Measurements from ENCODE around the gene POLR3E. TPM values are rescaled to one million over a fixed set of nuclear protein-coding genes. Genes with fewer than 3 reads are reported as not detected.

POLR3E gene
- total RNA-seq, 4 donors from 2014 or later: 21.5 to 57.2 (median 37.7) TPM

DNA sequence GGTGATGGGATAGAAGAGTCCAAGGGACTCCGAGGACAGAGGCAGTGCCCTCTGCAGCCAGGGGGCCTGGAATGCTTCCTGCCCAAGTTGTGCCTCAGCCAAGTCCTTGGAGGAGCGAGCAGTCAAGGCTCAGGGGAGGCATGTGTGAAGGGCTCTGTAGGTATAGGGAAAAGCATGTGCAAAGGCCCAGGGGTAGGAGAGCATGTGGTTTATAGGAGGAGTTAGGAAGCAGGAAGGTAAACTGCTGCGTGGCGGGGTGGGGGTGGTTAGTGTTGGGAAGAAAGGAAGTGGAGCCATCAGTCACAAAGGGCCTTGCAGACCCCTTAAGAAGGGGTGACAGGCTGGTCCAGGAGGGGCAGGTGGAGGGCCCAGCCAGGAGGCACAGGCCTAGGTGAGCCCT, 7.2 kb downstream of the POLR3E start:
- no peak overlapping the region for H3K4me3 ChIP-seq
- no peak overlapping the region for H3K27ac ChIP-seq
- intact Hi-C loops (cut with DNase I): no loop called here
- H3K27me3 ChIP-seq: no peaks in the 10 kb centered on the region
- no peak for DNase-seq
- H3K36me3 ChIP-seq: peaks cover 11 to 73% (median 24%) of the 10 kb centered on the region in 3 donors
- WGBS, 2 donors: 95 to 99% methylated on average over 4 of the region's 4 CpGs
- peaks cover 9 to 33% (median 13%) of the 10 kb centered on the region in 3 donors for H3K4me1 ChIP-seq
- no peaks in the 10 kb centered on the region for H3K9me3 ChIP-seq
- TF ChIP-seq POLR2A (IDR thresholded peaks at IDR 0.05) (no peak), CTCF (IDR thresholded peaks at IDR 0.05) (no peak)

DNA sequence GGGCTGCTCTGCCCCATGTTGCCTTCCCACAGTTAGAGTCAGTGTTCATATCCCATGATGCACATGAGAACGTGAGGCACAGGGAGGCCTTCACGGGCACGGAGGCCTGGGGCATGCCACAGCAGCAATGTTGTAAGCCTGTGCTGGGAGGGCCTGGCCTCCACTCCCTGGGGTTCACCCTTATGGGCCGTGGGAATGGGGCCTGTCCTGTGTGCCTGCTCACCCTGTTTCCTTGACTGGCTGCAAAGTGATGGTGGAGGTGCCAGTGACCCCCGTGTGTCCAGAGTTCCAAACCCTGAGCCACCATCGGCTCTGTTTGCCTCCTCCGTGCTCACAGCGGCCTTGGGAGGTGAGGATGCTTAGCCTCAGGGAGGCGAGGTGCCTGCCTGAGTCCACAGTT, 9.6 kb downstream of the POLR3E start:
- intact Hi-C loops (cut with DNase I): no loop called here
- no peak for TF ChIP-seq CTCF (IDR thresholded peaks at IDR 0.05)
- TF ChIP-seq POLR2A (IDR thresholded peaks at IDR 0.05): no peak
- WGBS, 2 donors: 96% methylated on average over 4 of the region's 9 CpGs; no CpG with 5 or more reads in 1 of the 2 donors

DNA sequence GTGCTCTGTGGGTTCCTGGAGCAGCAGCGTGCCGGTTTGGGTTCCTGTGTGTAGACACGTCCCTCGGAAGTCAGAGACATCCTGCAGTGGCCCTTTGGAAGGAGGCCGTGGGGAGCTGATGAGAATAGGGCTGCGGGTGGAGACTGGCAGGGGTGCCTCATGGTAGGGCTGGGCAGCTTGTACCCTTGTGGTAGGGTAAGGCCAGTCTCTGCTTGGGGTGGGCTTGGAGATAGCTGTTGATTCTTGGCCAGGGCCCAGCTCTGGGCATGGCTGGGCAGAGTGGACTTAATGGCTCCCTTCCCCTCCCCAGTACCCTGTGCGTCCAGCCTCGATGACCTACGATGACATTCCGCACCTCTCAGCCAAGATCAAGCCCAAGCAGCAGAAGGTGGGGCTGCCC, 10.6 kb downstream of the POLR3E start:
- H3K27ac ChIP-seq: no peak overlapping the region
- intact Hi-C loops (cut with DNase I): no loop called here
- H3K36me3 ChIP-seq: peaks cover 18 to 100% (median 26%) of the 10 kb centered on the region in 3 donors
- no peak overlapping the region for H3K4me3 ChIP-seq
- H3K9me3 ChIP-seq: no peaks in the 10 kb centered on the region
- peaks cover 0 to 7% (median 0%) of the 10 kb centered on the region in 3 donors for H3K4me1 ChIP-seq
- no peaks in the 10 kb centered on the region for H3K27me3 ChIP-seq
- no CpG with 5 or more reads among the region's 10 CpGs for WGBS, 2 donors
- no peak for TF ChIP-seq POLR2A (IDR thresholded peaks at IDR 0.05)
- TF ChIP-seq CTCF (IDR thresholded peaks at IDR 0.05): no peak
- no peak for DNase-seq

More for the DNA sequence above, 9.6 kb downstream of the POLR3E start:
- Histone ChIP-seq H3K4me3 (no peak overlapping the region), H3K36me3 (peaks cover 18 to 97% (median 28%) of the 10 kb centered on the region in 3 donors), H3K27me3 (no peaks in the 10 kb centered on the region), H3K9me3 (no peaks in the 10 kb centered on the region), H3K4me1 (peaks cover 0 to 10% (median 6%) of the 10 kb centered on the region in 3 donors), H3K27ac (no peak overlapping the region)
- no peak for DNase-seq

- Histone ChIP-seq H3K36me3 (peaks cover 23 to 100% (median 30%) of the 10 kb centered on the region in 3 donors), H3K4me3 (no peak overlapping the region), H3K27ac (no peak overlapping the region), H3K4me1 (peaks cover 0 to 19% (median 5%) of the 10 kb centered on the region in 3 donors), H3K27me3 (no peaks in the 10 kb centered on the region), H3K9me3 (no peaks in the 10 kb centered on the region)
- intact Hi-C loops (cut with DNase I): no loop called here
- 92 to 94% methylated on average over 13 to 21 of the region's 24 CpGs for WGBS, 2 donors
- no peak for TF ChIP-seq POLR2A (IDR thresholded peaks at IDR 0.05)
- no peak for TF ChIP-seq CTCF (IDR thresholded peaks at IDR 0.05)
- no peak for DNase-seq
These were observed 11.8 kb downstream of the POLR3E start for GRCh38 chr16:22308824-22309520.

GRCh38 chr16:22311520-22311919, 14.3 kb downstream of the POLR3E start:
- WGBS, 2 donors: 100% methylated on average over 4 of the region's 4 CpGs
- no peak overlapping the region for H3K27ac ChIP-seq
- TF ChIP-seq POLR2A (IDR thresholded peaks at IDR 0.05): no peak
- TF ChIP-seq CTCF (IDR thresholded peaks at IDR 0.05): no peak
- H3K36me3 ChIP-seq: peaks cover 21 to 100% (median 25%) of the 10 kb centered on the region in 3 donors
- no peaks in the 10 kb centered on the region for H3K27me3 ChIP-seq
- H3K9me3 ChIP-seq: no peaks in the 10 kb centered on the region
- no peak for DNase-seq
- H3K4me1 ChIP-seq: peaks cover 0 to 44% (median 11%) of the 10 kb centered on the region in 3 donors
- intact Hi-C loops (cut with DNase I): no loop called here
- no peak overlapping the region for H3K4me3 ChIP-seq

Measured in esophagus squamous epithelium (tissue), 5 donors.